Heart right ventricle (tissue), 16 donors: ENCODE data around the gene LIN28B. TPM values are rescaled to one million over a fixed set of nuclear protein-coding genes. Genes with fewer than 3 reads are reported as not detected.
"Not testable (repeated sequence)": the region's sequence is repeated elsewhere in the genome, so short reads cannot be mapped to it uniquely, and the experiment has no call there.

ENCODE experiments used
- ATAC-seq, 8 donors: fragments of 200-7000 bp; cut with Tn5 transposase; one replicate each; pipeline ENCODE4 v1.9.1; 2020; ENCODE audit warnings: mild to moderate bottlenecking in 8 of 8, moderate library complexity in 8 of 8, moderate number of reproducible peaks in 1 of 8
- DNase-seq, 2 donors: peaks; one replicate each; pipeline ENCODE4 v3.0.0-alpha.2; 2020
- H3K27ac ChIP-seq, 10 donors: fragments of 200-600 bp; sonication (generic) in 2 of 10; one replicate each; pipeline versions ENCODE4 v1.5.0 to v1.8.0; 2020 to 2022; ENCODE audit warnings: mild to moderate bottlenecking in 3 of 10
- H3K27me3 ChIP-seq, 7 donors: fragments of 200-600 bp; one replicate each; pipeline ENCODE4 v1.8.0; 2021 to 2022; ENCODE audit warnings: mild to moderate bottlenecking in 2 of 7
- H3K36me3 ChIP-seq, 9 donors: fragments of 200-600 bp; sonication (generic) in 1 of 9; one replicate each; pipeline versions ENCODE4 v1.5.0 to v1.8.0; 2020 to 2022; ENCODE audit warnings: mild to moderate bottlenecking in 2 of 9
- H3K4me1 ChIP-seq, 9 donors: fragments of 200-600 bp; sonication (generic) in 1 of 9; one replicate each; pipeline versions ENCODE4 v1.5.0 to v1.8.0; 2020 to 2022; ENCODE audit warnings: mild to moderate bottlenecking in 4 of 9
- H3K4me3 ChIP-seq, 10 donors: fragments of 200-600 bp; sonication (generic) in 2 of 10; one replicate each; pipeline versions ENCODE4 v1.5.0 to v1.8.0; 2020 to 2022; ENCODE audit warnings: mild to moderate bottlenecking in 7 of 10, moderate library complexity in 2 of 10
- H3K9me3 ChIP-seq, 11 donors: fragments of 200-600 bp in 10 of 11; sonication (generic) in 2 of 11; one replicate each; pipeline versions ENCODE4 v1.5.0 to v1.8.0; 2013 to 2022; ENCODE audit warnings: mild to moderate bottlenecking in 2 of 11, control low read depth in 1 of 11, moderate library complexity in 1 of 11
- WGBS, 2 donors: extraction: QIAGEN DNeasy Blood & Tissue Kit; methylation state at CpG; one replicate each; pipeline ENCODE4 v1.1.7; 2013; ENCODE audit warnings: inconsistent platforms in 1 of 2; 5-methylcytosine and 5-hydroxymethylcytosine counted together
- intact Hi-C, 10 donors: fragments of 100-400 bp; cut with DNase I; formaldehyde crosslinking; loops; one replicate each; pipeline versions ENCODE4 v1.11.1 to v1.14.2; 2022
- polyA plus RNA-seq, 2 donors: library from polyadenylated mRNA; stranded (reverse); fragments of 200-250 nt; gene quantifications; one replicate each; pipeline ENCODE4 v1.2.3, GENCODE V29; 2013
- total RNA-seq, 10 donors: library from RNA; stranded (reverse); fragmentation: NEBNext Ultra II Directional in 3 of 10; extraction: Animal tissue kit (Norgen Biotek cat#: 25700) in 3 of 10; gene quantifications; one replicate each; pipeline versions ENCODE4 v1.2.1 to v1.2.4, GENCODE V29; 2021 to 2023
- TF ChIP-seq, protein P1 (sequence below), 9 donors: fragments of 200-600 bp; sonication (generic) in 2 of 9; IDR thresholded peaks; one replicate each; pipeline versions ENCODE4 v1.5.0 to v1.8.0; 2021 to 2022; ENCODE audit warnings: antibody characterized with exemption in 9 of 9, mild to moderate bottlenecking in 5 of 9, moderate library complexity in 1 of 9
- donor health status: Arrhythmogenic right ventricular cardiomyopathy.
- donor health status: ischemic (EF 13 %, LVEDD 7.1; RV severe dilation, severe dysfunction).
- donor health status: healthy with polysubstance abuse.
- donor health status: DM: no; HTN: yes; CAD: no.
- donor health status: DM: no; HTN: no; CAD: no.
- donor health status: ischemic (EF 25% LVEDD 6.9; RV normal size, moderate dysfunction).
- donor health status: ischemic (EF 25% LVEDD 5.7; RV mildly dilated, moderate dysfunction).
- donor health status: healthy.
- donor health status: DM: yes; HTN: yes; CAD: no.
- donor health status: Ischemic cardiomyopathy.
- donor health status: ischemic (EF 35%, LVEDD 5.7; RV mildly dilated, moderate dysfunction).
- donor health status: nonischemic (EF 11% LVEDD 7.7; RV severe dilation, severe dysfunction).
- donor health status: DM: yes; HTN: yes; CAD: no.
- donor health status: PGD.
- donor health status: ischemic (EF 29% LVEDD 5.4; RV normal size, mild dysfunction).
- donor health status: nonischemic (EF 23%, LVEDD 6.1; RV moderate dilation, normal function).

Gene LIN28B
- total and polyA plus RNA-seq, 12 donors, result not detected

DNA sequence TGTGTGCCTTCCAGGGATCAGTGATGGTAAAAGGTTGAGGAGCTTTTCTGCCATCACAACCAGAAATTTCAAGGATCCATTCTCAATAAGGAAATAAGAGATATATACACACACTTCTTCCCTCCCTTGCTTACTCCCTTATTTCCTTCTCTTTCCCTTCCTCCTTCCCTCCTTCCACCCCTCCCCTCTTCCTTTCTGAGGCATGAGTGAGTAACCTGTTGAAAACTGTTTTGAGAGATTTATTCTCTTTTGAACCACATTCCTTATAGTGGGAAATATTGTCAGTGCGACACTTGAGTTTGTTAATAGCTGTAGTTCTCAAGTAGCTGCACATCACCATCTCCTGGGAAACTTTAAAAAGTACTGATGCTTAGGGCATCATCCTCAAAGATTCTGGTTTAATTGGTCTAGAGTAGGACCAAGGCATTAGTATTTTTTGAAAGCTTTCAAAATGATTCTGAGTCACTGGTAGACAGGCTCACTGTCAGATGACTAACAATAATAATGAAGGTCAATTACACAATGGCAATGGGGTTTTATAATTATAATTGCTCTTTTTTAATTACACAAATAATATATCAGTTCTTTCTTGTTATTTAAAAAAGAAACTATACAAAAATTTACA is 113.0 kb downstream of the LIN28B start:
- 94 to 98% methylated on average over 1 of the region's 1 CpG for WGBS, 2 donors
- no peaks in the 10 kb centered on the region for H3K4me1 ChIP-seq
- H3K9me3 ChIP-seq, result no peaks in the 10 kb centered on the region
- TF ChIP-seq, protein P1, sequence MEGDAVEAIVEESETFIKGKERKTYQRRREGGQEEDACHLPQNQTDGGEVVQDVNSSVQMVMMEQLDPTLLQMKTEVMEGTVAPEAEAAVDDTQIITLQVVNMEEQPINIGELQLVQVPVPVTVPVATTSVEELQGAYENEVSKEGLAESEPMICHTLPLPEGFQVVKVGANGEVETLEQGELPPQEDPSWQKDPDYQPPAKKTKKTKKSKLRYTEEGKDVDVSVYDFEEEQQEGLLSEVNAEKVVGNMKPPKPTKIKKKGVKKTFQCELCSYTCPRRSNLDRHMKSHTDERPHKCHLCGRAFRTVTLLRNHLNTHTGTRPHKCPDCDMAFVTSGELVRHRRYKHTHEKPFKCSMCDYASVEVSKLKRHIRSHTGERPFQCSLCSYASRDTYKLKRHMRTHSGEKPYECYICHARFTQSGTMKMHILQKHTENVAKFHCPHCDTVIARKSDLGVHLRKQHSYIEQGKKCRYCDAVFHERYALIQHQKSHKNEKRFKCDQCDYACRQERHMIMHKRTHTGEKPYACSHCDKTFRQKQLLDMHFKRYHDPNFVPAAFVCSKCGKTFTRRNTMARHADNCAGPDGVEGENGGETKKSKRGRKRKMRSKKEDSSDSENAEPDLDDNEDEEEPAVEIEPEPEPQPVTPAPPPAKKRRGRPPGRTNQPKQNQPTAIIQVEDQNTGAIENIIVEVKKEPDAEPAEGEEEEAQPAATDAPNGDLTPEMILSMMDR (IDR thresholded peaks at IDR 0.05), result no peak
- no peak overlapping the region for H3K27ac ChIP-seq
- H3K27me3 ChIP-seq, result peaks cover 0 to 46% (median 29%) of the 10 kb centered on the region in 7 donors
- no peaks in the 10 kb centered on the region for H3K36me3 ChIP-seq
- ATAC-seq (no peak), DNase-seq (no peak)
- intact Hi-C loops, result loop anchor here in 4 of 10 donors (10.0 kb wide), 2 partner anchors 275 to 285 kb away; no protein-coding TSS in a partner anchor
- H3K4me3 ChIP-seq, result no peak overlapping the region

DNA sequence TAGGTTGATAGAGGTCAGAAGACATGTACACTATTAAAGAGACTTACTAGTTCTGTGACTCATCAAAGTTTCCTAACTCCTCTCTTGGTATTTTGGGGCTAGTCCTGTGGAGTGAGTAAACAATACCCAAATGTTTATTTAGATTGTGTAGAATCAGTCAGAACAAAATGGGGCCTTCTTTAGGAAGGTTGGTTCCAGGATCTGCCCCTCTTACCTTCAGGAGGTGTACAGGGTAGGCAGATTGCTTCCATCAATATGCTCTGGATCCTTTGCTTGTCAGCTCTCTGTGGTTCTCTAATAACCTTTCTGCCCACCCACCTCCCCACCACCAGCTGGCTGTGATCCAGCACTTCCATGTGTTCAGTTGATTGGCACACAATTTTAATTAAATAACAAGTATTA is 115.9 kb downstream of the LIN28B start:
- Histone ChIP-seq H3K9me3 (no peaks in the 10 kb centered on the region), H3K27me3 (peaks cover 0 to 34% (median 23%) of the 10 kb centered on the region in 7 donors), H3K36me3 (no peaks in the 10 kb centered on the region), H3K4me3 (no peak overlapping the region), H3K4me1 (no peaks in the 10 kb centered on the region), H3K27ac (no peak overlapping the region)
- DNase-seq (no peak), ATAC-seq (no peak)
- TF ChIP-seq, protein P1 (IDR thresholded peaks at IDR 0.05), result no peak
- intact Hi-C loops, result loop anchor here in 4 of 10 donors (10.0 kb wide), 2 partner anchors 278 to 288 kb away; no protein-coding TSS in a partner anchor

DNA sequence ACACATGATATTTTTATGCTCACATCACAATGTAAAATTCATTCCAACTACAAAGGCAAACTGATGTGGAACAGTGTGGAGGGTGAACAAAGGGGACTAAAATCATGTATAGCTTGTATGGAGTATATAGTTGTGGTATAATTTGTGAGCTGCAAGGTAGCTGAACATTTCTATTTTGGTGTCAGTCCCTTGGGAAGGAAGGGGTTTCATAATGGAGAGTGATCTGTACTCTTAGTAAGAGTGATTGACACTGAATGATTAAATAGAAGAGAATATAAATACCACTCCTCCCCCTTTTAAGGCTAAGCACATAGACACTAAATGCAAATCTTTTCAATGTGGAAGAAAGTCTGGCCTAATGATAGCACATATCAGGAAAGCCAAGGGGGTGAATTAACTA is 118.3 kb downstream of the LIN28B start:
- intact Hi-C loops, result loop anchor here in 5 of 10 donors (5.0 to 10.0 kb wide), 3 partner anchors 78 to 290 kb away; no protein-coding TSS in a partner anchor
- no peak overlapping the region for H3K27ac ChIP-seq
- no peak overlapping the region for H3K4me3 ChIP-seq
- H3K9me3 ChIP-seq, result no peaks in the 10 kb centered on the region
- H3K36me3 ChIP-seq, result no peaks in the 10 kb centered on the region
- H3K27me3 ChIP-seq, result peaks cover 0 to 23% (median 11%) of the 10 kb centered on the region in 7 donors
- ATAC-seq (no peak), DNase-seq (no peak)
- H3K4me1 ChIP-seq, result no peaks in the 10 kb centered on the region
- TF ChIP-seq, protein P1 (IDR thresholded peaks at IDR 0.05), result no peak

DNA sequence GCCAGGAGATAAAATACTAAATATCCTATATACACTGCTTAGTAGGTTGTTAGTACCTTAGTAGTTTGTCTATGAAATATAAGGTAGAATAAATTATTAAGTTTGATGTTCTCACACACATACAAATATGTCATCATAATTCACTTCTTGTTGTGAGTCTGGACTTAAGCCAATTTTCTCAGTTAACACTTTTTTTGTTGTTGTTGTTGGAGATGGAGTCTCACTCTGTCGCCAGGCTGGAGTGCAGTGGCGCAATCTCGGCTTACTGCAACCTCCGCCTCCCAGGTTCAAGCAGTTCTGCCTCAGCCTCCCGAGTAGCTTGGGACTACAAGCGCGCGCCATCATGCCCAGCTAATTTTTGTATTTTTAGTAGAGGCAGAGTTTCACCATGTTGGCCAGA is 119.5 kb downstream of the LIN28B start:
- 81 to 88% methylated on average over 8 of the region's 8 CpGs for WGBS, 2 donors
- H3K4me1 ChIP-seq, ATAC-seq, H3K4me3 ChIP-seq, H3K27ac ChIP-seq, H3K36me3 ChIP-seq, DNase-seq, H3K9me3 ChIP-seq: not testable (repeated sequence)
- peaks cover 0 to 19% (median 11%) of the 10 kb centered on the region in 7 donors for H3K27me3 ChIP-seq
- intact Hi-C loops, result loop anchor here in 5 of 10 donors (5.0 to 10.0 kb wide), 3 partner anchors 79 to 292 kb away; no protein-coding TSS in a partner anchor
